Activated CD8-positive, alpha-beta T cell treated with anti-CD3 and anti-CD28 coated beads for 36 hours (primary cell): ENCODE results near the gene FAM81A. TPM values are rescaled to one million over a fixed set of nuclear protein-coding genes. Genes with fewer than 3 reads are reported as not detected.

ENCODE experiments used
- ATAC-seq: fragments of 200-7000 bp; cut with Tn5 transposase; one replicate; pipeline ENCODE4 v1.10.0; 2021; ENCODE audit warnings: mild to moderate bottlenecking, moderate library complexity
- CTCF ChIA-PET: fragments of 350-600 bp; sonication (Branson Sonifier 250); formaldehyde crosslinking; loops from one replicate; lab custom pipeline; 2021; ENCODE audit warnings: antibody characterized with exemption; lab: Charles Lee
- POLR2A ChIA-PET: fragments of 350-600 bp; sonication (Branson Sonifier 250); formaldehyde crosslinking; loops from one replicate; lab custom pipeline; 2021; ENCODE audit warnings: antibody characterized with exemption; lab: Charles Lee
- DNase-seq: peaks from one replicate; pipeline ENCODE4 v3.0.0-alpha.2; 2020
- H3K27ac Mint-ChIP-seq: one replicate; pipeline ENCODE4 v1.8.0; 2021; ENCODE audit warnings: mild to moderate bottlenecking, mixed read lengths
- H3K27me3 Mint-ChIP-seq: one replicate; pipeline ENCODE4 v1.8.0; 2021; ENCODE audit warnings: mixed read lengths
- H3K36me3 Mint-ChIP-seq: one replicate; pipeline ENCODE4 v1.8.0; 2021; ENCODE audit warnings: low read depth, mixed read lengths
- H3K4me1 Mint-ChIP-seq: one replicate; pipeline ENCODE4 v1.8.0; 2021; ENCODE audit warnings: low read depth, mixed read lengths
- H3K4me3 Mint-ChIP-seq: one replicate; pipeline ENCODE4 v1.8.0; 2021; ENCODE audit warnings: mild to moderate bottlenecking, moderate library complexity, mixed read lengths
- H3K9me3 Mint-ChIP-seq: one replicate; pipeline ENCODE4 v1.8.0; 2021; ENCODE audit warnings: mixed read lengths
- CTCF ChIP-seq: fragments of 200-600 bp; IDR thresholded peaks from one replicate; pipeline ENCODE4 v1.8.0; 2022; ENCODE audit warnings: antibody characterized with exemption, mild to moderate bottlenecking
- intact Hi-C: fragments of 100-400 bp; cut with micrococcal nuclease; formaldehyde crosslinking; loops from one replicate; pipeline ENCODE4 v1.10.0; 2022
- total RNA-seq, 2 experiments: library from RNA; stranded (reverse); gene quantifications; one replicate each; pipeline ENCODE4 v1.2.3, GENCODE V29; 2021

FAM81A gene
- total RNA-seq, 2 experiments from 2014 or later, result 1.2 to 1.5 TPM

DNA sequence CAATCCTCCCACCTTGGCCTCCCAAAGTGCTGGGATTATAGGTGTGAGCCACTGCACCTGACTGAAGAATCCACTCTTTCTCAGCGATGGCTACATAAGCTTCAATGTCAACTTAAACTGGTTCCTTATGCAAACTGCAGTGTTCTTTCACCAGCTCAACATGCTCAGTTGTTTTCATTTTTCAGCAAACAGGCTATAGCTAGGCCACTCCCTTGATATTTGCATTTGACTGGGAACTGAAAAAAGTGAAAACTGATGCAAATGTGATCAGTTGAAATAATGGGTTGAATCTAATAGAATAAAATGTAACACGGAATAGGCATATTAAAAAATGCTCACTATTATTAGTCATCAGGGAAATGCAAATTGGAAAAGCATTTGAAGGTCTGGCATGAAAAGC lies 99.4 kb downstream of the FAM81A start:
- DNase-seq (no peak), ATAC-seq (no peak)
- H3K4me3 Mint-ChIP-seq, result no peak overlapping the region
- ChIA-PET CTCF (interaction anchor here (0.6 to 1.4 kb wide), 2 partner anchors 9 to 104 kb away, joined by 3 read pairs; no protein-coding TSS in a partner anchor), POLR2A (no interaction called here)
- TF ChIP-seq CTCF, result no peak
- no peaks in the 10 kb centered on the region for H3K36me3 Mint-ChIP-seq
- peaks cover 4% of the 10 kb centered on the region for H3K4me1 Mint-ChIP-seq
- no peaks in the 10 kb centered on the region for H3K9me3 Mint-ChIP-seq
- H3K27ac Mint-ChIP-seq, result no peak overlapping the region
- H3K27me3 Mint-ChIP-seq, result peaks cover 2% of the 10 kb centered on the region
- intact Hi-C loops, result no loop called here

DNA sequence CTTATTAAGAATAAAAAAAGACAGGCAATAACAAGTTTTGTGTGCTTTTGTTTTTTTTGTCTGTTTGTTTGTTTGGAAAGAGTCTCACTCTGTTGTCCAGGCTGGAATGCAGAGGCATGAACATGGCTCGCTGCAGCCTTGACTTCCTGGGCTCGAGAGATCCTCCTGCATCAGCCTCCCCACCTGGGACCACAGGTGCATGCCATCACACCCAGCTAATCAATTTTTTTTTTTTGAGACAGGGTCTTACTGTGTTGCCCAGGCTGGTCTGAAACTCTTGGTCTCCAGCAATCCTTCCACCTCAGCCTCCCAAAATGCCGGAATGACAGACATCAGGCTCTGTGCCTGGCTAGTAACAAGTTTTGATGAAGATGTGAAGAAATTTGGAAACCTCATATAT lies 100.5 kb downstream of the FAM81A start:
- no peak for ATAC-seq
- DNase-seq, result no peak
- Mint-ChIP-seq H3K9me3 (no peaks in the 10 kb centered on the region), H3K27ac (no peak overlapping the region), H3K4me3 (no peak overlapping the region), H3K36me3 (no peaks in the 10 kb centered on the region), H3K27me3 (peaks cover 4% of the 10 kb centered on the region), H3K4me1 (peaks cover 4% of the 10 kb centered on the region)
- no peak for TF ChIP-seq CTCF
- POLR2A ChIA-PET, result interaction anchor here (0.6 kb wide), 1 partner anchor 83 kb away, joined by 4 read pairs; no protein-coding TSS in a partner anchor
- CTCF ChIA-PET, result interaction anchor here (1.0 kb wide), 1 partner anchor 10 kb away, joined by 3 read pairs; no protein-coding TSS in a partner anchor
- intact Hi-C loops, result no loop called here

DNA sequence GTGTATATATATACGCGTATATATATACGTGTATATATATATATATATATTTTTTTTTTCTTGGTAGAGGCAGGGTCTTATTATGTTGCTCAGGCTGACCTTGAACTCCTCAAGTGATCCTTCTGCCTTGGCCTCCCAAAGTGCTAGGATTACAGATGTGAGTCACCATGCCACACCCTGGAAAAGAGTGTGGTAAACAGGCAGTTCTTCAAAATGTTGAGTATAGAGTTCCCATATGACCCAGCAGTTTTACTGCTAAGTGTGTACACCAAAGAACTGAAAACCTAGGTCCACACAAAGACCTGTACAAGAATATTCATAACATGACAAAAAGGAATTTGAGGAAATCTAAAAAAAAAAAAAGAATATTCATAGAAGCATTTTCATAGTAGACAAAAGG lies 101.8 kb downstream of the FAM81A start:
- no peak for ATAC-seq
- CTCF ChIA-PET, result no interaction called here
- H3K4me3 Mint-ChIP-seq, result no peak overlapping the region

GRCh38 chr15:59540654-59541053 lies 102.7 kb downstream of the FAM81A start:
- ATAC-seq (no peak), DNase-seq (no peak)
- Mint-ChIP-seq H3K27me3 (peaks cover 8% of the 10 kb centered on the region), H3K27ac (no peak overlapping the region), H3K4me3 (no peak overlapping the region), H3K4me1 (peaks cover 9% of the 10 kb centered on the region), H3K9me3 (no peaks in the 10 kb centered on the region), H3K36me3 (no peaks in the 10 kb centered on the region)
- CTCF ChIA-PET, result no interaction called here
- intact Hi-C loops, result no loop called here
- TF ChIP-seq CTCF, result no peak
- POLR2A ChIA-PET, result no interaction called here

More for the DNA sequence above, 101.8 kb downstream of the FAM81A start:
- no peaks in the 10 kb centered on the region for H3K36me3 Mint-ChIP-seq
- POLR2A ChIA-PET, result no interaction called here
- TF ChIP-seq CTCF, result no peak
- H3K4me1 Mint-ChIP-seq, result peaks cover 9% of the 10 kb centered on the region
- intact Hi-C loops, result no loop called here
- H3K27me3 Mint-ChIP-seq, result peaks cover 6% of the 10 kb centered on the region
- H3K9me3 Mint-ChIP-seq, result no peaks in the 10 kb centered on the region
- DNase-seq, result no peak
- no peak overlapping the region for H3K27ac Mint-ChIP-seq

DNA sequence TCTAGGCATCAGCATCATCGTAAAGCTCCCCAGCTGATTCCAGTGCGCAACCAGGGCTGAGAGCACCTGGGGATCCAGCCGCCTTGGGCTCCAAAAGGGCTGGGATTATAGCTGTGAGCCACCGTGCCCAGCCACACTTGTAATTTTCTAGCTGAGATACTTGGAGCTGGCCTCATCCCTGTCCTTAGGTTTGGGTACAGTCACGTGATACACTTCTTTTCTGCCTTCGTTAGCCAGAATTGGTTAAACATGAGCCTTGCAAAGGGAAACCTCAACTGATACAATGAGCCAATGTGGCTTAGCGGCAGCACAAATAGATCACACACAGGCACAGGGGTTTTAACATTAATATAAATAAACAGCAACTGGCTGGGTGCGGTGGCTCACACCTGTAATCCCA lies 103.8 kb downstream of the FAM81A start:
- ATAC-seq (no peak), DNase-seq (no peak)
- Mint-ChIP-seq H3K36me3 (no peaks in the 10 kb centered on the region), H3K4me1 (peaks cover 9% of the 10 kb centered on the region), H3K27me3 (peaks cover 10% of the 10 kb centered on the region), H3K27ac (no peak overlapping the region), H3K4me3 (no peak overlapping the region), H3K9me3 (no peaks in the 10 kb centered on the region)
- ChIA-PET CTCF (interaction anchor here (0.7 to 2.1 kb wide), 3 partner anchors 9 to 149 kb away, joined by 3 to 6 read pairs (median 3); no protein-coding TSS in a partner anchor), POLR2A (no interaction called here)
- TF ChIP-seq CTCF, result no peak
- intact Hi-C loops, result no loop called here
